Measurements from ENCODE around the gene GEMIN5. TPM values are rescaled to one million over a fixed set of nuclear protein-coding genes. Genes with fewer than 3 reads are reported as not detected.

Gene GEMIN5
- total RNA-seq, 1 experiment from 2014 or later = 39.6 TPM

DNA sequence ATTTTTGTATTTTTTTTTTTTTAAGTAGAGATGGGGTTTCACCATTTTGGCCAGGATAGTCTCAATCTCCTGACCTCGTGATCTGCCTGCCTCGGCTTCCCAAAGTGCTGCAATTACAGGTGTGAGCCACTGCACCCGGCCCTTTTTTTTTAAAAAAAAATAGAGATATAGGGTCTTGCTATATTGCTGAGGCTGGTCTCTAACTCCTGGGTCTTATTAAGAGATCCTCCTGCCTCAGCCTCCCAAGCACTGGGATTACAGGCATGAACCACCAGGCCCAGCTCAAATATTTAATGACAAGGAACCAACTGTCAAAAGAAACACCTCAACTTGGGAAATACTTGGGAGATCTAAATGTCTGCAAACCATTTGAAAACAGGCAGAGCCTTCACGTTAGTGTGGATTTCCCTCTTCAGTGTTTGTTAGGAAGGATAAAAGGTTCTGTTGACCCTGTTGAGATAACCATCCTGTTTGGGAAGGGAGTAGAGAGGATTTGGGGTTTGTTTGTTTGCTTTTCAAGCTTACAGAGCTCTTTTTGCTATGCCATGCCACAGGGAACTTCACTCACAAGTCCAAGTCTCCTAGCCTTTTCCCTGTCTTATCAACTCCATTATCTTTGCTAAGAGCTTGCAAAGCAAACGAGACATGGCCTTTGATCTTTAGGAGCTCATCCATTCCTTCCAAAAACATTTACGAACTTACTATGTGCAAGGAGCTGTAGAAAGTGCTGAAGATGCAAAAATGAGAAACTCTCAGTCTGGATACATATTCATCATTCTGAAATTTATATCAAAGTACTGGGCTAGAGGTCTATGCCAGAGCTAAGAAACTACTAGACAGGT is 95.1 kb downstream of the GEMIN5 start:
- Histone ChIP-seq H3K4me3 (no peak overlapping the region), H3K27me3 (no peaks in the 10 kb centered on the region), H3K9me3 (no peaks in the 10 kb centered on the region), H3K36me3 (peaks cover 21% of the 10 kb centered on the region)
- DNase-seq = no peak

- Histone ChIP-seq H3K36me3 (peaks cover 34% of the 10 kb centered on the region), H3K9me3 (no peaks in the 10 kb centered on the region), H3K4me3 (no peak overlapping the region), H3K27me3 (no peaks in the 10 kb centered on the region)
- no peak for DNase-seq
Observed at GRCh38 chr5:154841273-154841661, 96.7 kb downstream of the GEMIN5 start.

DNA sequence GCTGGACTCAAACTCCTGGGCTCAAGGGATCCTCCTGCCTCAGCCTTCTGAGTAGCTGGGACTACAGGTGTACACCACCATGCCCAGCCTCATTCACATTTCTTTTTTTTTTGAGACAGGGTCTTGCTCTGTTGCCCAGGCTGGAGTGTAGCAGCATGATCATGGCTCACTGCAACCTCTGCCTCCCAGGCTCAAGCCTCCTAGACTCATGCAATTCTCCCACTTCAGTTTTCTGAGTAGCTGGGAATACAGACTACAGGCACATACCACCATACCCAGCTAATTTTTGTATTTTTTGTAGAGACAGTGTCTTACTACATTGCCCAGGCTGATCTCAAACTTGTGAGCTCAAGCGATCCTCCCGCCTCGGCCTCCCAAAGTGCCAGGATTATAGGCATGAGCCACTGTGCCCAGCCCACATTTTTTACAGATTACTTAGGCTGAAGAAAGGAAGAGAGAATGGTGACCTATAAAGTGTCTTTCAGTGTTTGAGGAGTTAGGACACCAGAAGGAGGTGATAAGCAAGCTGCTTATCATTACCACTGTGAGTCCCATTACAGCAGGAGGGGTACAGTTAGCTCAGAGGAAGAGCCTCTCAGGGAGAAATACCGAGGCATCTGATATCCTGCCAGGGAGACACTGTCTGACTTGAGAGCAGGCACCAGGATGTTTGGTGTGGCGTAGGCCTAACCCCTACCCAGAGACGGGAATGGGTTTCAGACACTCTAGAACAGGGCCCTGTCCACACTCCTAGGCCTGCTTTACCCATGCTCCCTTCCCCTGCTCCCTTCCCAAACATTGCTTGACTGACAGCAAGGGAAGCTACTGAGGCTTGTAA is 97.4 kb downstream of the GEMIN5 start:
- DNase-seq = no peak
- Histone ChIP-seq H3K9me3 (no peaks in the 10 kb centered on the region), H3K36me3 (peaks cover 38% of the 10 kb centered on the region), H3K27me3 (no peaks in the 10 kb centered on the region), H3K4me3 (no peak overlapping the region)

Other genes starting within 250 kb of the GEMIN5 start
- 30.4 and 36.5 TPM in 2 replicates for gene LARP1, start 182.8 kb downstream of the GEMIN5 start, total RNA-seq (2014; rRNA removed; shearing (Covaris generic); ENCODE audit: low replicate concordance)
- gene FAXDC2, start 87.6 kb downstream of the GEMIN5 start, total RNA-seq (2014; rRNA removed; shearing (Covaris generic); ENCODE audit: low replicate concordance) = 0.54 TPM in 1 of 2 replicates, not detected in the other
- gene CNOT8, start 79.6 kb downstream of the GEMIN5 start, total RNA-seq (2014; rRNA removed; shearing (Covaris generic); ENCODE audit: low replicate concordance) = 67.0 and 70.7 TPM in 2 replicates
- gene MRPL22, start 2.9 kb upstream of the GEMIN5 start, total RNA-seq (2014; rRNA removed; shearing (Covaris generic); ENCODE audit: low replicate concordance) = 57.4 and 104 TPM in 2 replicates
- 0.03 and 0.10 TPM in 2 replicates for gene KIF4B, start 75.5 kb upstream of the GEMIN5 start, total RNA-seq (2014; rRNA removed; shearing (Covaris generic); ENCODE audit: low replicate concordance)

All from MG63 (cell line).